HepG2 (cell line): ENCODE measurements around the gene CD7. TPM values are rescaled to one million over a fixed set of nuclear protein-coding genes. Genes with fewer than 3 reads are reported as not detected.

Experiments
- ETV6 ChIP-seq: sonication (generic); formaldehyde crosslinking; conservative IDR thresholded peaks from 2 replicates; pipeline ENCODE4 v1.4.0; 2020; ENCODE audit warnings: missing genetic modification reagents
- ISL2 ChIP-seq: sonication (generic); formaldehyde crosslinking; IDR thresholded peaks from 2 replicates; pipeline ENCODE4 v1.5.0; 2020; ENCODE audit warnings: missing genetic modification reagents
- MBNL3 ChIP-seq: fragments of 250-450 bp; sonication (Bioruptor Pico); conservative IDR thresholded peaks from 2 replicates; pipeline ENCODE4 v1.8.0; 2022; ENCODE audit warnings: mild to moderate bottlenecking, inconsistent platforms
- MEF2D ChIP-seq: sonication (generic); formaldehyde crosslinking; IDR thresholded peaks from 2 replicates; pipeline ENCODE4 v1.5.1; 2020; ENCODE audit warnings: mild to moderate bottlenecking, missing genetic modification reagents
- MIER2 ChIP-seq: IDR thresholded peaks from 2 replicates; pipeline ENCODE4 v1.6.1; 2016; ENCODE audit warnings: missing biosample characterization, missing genetic modification reagents
- MYC ChIP-seq: sonication (generic); formaldehyde crosslinking; IDR thresholded peaks from 2 replicates; pipeline ENCODE4 v1.9.0; 2021; ENCODE audit warnings: missing genetic modification reagents, borderline replicate concordance
- PPARG ChIP-seq: conservative IDR thresholded peaks from 2 replicates; pipeline ENCODE4 v1.6.1; 2016; ENCODE audit warnings: missing biosample characterization, missing genetic modification reagents
- PRPF4 ChIP-seq: fragments of 200-400 bp; formaldehyde crosslinking; IDR thresholded peaks from 2 replicates; pipeline ENCODE4 v1.6.1; 2016; ENCODE audit warnings: low read length, low read depth; ENCODE audit not compliant: poor library complexity, severe bottlenecking
- RBM22 ChIP-seq: fragments of 200-400 bp; formaldehyde crosslinking; optimal IDR thresholded peaks from 2 replicates; pipeline ENCODE3; 2017; ENCODE audit warnings: mild to moderate bottlenecking, low read length, moderate library complexity
- SALL2 ChIP-seq: sonication (generic); formaldehyde crosslinking; IDR thresholded peaks from 2 replicates; pipeline ENCODE4 v1.8.1; 2023; ENCODE audit warnings: mild to moderate bottlenecking, missing genetic modification reagents, inconsistent platforms
- SMARCE1 ChIP-seq: fragments of 450-650 bp; IDR thresholded peaks from 2 replicates; pipeline ENCODE4 v1.6.1; 2017; ENCODE audit warnings: borderline replicate concordance
- SYNCRIP ChIP-seq: fragments of 200-400 bp; formaldehyde crosslinking; IDR thresholded peaks from 2 replicates; pipeline ENCODE4 v1.6.1; 2018; ENCODE audit warnings: mild to moderate bottlenecking, low read depth, low read length; ENCODE audit not compliant: insufficient read depth
- U2AF1 ChIP-seq: fragments of 200-400 bp; formaldehyde crosslinking; optimal IDR thresholded peaks from 2 replicates; pipeline ENCODE3; 2017; ENCODE audit warnings: mild to moderate bottlenecking, low read depth, low read length
- ZBTB38 ChIP-seq: sonication (generic); formaldehyde crosslinking; IDR thresholded peaks from 2 replicates; pipeline ENCODE4 v1.5.1; 2020; ENCODE audit warnings: mild to moderate bottlenecking, missing genetic modification reagents
- ZNF296 ChIP-seq: sonication (generic); formaldehyde crosslinking; conservative IDR thresholded peaks from 2 replicates; pipeline ENCODE4 v1.5.0; 2020; ENCODE audit warnings: mild to moderate bottlenecking, missing genetic modification reagents
- ZNF367 ChIP-seq: sonication (generic); formaldehyde crosslinking; IDR thresholded peaks from 2 replicates; pipeline ENCODE4 v1.4.0; 2020; ENCODE audit warnings: missing genetic modification reagents, borderline replicate concordance
- ZNF431 ChIP-seq: sonication (generic); formaldehyde crosslinking; IDR thresholded peaks from 2 replicates; pipeline ENCODE4 v1.9.0; 2022; ENCODE audit warnings: missing genetic modification reagents, low read depth, mild to moderate bottlenecking, borderline replicate concordance
- ZNF577 ChIP-seq: sonication (generic); formaldehyde crosslinking; IDR thresholded peaks from 2 replicates; pipeline ENCODE4 v1.4.0; 2020; ENCODE audit warnings: mild to moderate bottlenecking, low read depth, missing genetic modification reagents, borderline replicate concordance
- ZNF605 ChIP-seq: sonication (generic); formaldehyde crosslinking; IDR thresholded peaks from 2 replicates; pipeline ENCODE4 v1.8.0; 2022; ENCODE audit warnings: mild to moderate bottlenecking, missing genetic modification reagents
- ZNF720 ChIP-seq: sonication (generic); formaldehyde crosslinking; IDR thresholded peaks from 2 replicates; pipeline ENCODE4 v1.4.0; 2020; ENCODE audit warnings: missing genetic modification reagents
- ZNF782 ChIP-seq: sonication (generic); formaldehyde crosslinking; IDR thresholded peaks from 2 replicates; pipeline ENCODE4 v1.4.0; 2020; ENCODE audit warnings: missing genetic modification reagents, mild to moderate bottlenecking, borderline replicate concordance
- polyA plus RNA-seq, 8 experiments: library from polyadenylated mRNA; depleted of rRNA in 3 of 8; stranded (reverse) in 7 of 8; unstranded in 1 of 8; fragments of >200 nt; fragmentation: Illumina TruSeq in 4 of 8; extraction: Trizol in 4 of 8; gene quantifications; 2 replicates each; pipeline versions ENCODE4 v1.2.1 to v1.2.3, GENCODE V29; 2011 to 2016; ENCODE audit warnings: low read depth in 4 of 8, missing spikeins in 1 of 8, mixed read lengths in 1 of 8; ENCODE audit not compliant: insufficient read depth in 1 of 8
- total RNA-seq, 5 experiments: library from RNA; depleted of rRNA; stranded (reverse); fragments of >200 nt; fragmentation: Illumina TruSeq; extraction: Trizol; gene quantifications; 2 replicates each; pipeline ENCODE4 v1.2.3, GENCODE V29; 2016; ENCODE audit warnings: low read depth in 1 of 5
- TF ChIP-seq, protein P1 (sequence below): conservative IDR thresholded peaks from 2 replicates; pipeline ENCODE4 v1.6.1; 2018; ENCODE audit warnings: missing genetic modification reagents
- TF ChIP-seq, protein P2 (sequence below): sonication (generic); formaldehyde crosslinking; IDR thresholded peaks from 2 replicates; pipeline ENCODE4 v1.9.0; 2021; ENCODE audit warnings: missing genetic modification reagents, mild to moderate bottlenecking, borderline replicate concordance
- TF ChIP-seq, protein P3 (sequence below): sonication (generic); formaldehyde crosslinking; IDR thresholded peaks from 2 replicates; pipeline ENCODE4 v1.8.0; 2022; ENCODE audit warnings: missing genetic modification reagents, low read depth, mild to moderate bottlenecking, borderline replicate concordance
- TF ChIP-seq, protein P4 (sequence below): sonication (generic); formaldehyde crosslinking; IDR thresholded peaks from 2 replicates; pipeline ENCODE4 v1.5.0; 2020; ENCODE audit warnings: mild to moderate bottlenecking, low read depth, missing genetic modification reagents, borderline replicate concordance
- TF ChIP-seq, protein P5 (sequence below): sonication (generic); formaldehyde crosslinking; IDR thresholded peaks from 2 replicates; pipeline ENCODE4 v1.8.0; 2022; ENCODE audit warnings: mild to moderate bottlenecking, missing genetic modification reagents; ENCODE audit not compliant: insufficient replicate concordance

Gene CD7
- total and polyA plus RNA-seq, 2 of the 13 experiments (the other 11 are each of a cell fraction or from before 2014, with no cell fraction given) = 67.6 to 76.4 TPM

DNA sequence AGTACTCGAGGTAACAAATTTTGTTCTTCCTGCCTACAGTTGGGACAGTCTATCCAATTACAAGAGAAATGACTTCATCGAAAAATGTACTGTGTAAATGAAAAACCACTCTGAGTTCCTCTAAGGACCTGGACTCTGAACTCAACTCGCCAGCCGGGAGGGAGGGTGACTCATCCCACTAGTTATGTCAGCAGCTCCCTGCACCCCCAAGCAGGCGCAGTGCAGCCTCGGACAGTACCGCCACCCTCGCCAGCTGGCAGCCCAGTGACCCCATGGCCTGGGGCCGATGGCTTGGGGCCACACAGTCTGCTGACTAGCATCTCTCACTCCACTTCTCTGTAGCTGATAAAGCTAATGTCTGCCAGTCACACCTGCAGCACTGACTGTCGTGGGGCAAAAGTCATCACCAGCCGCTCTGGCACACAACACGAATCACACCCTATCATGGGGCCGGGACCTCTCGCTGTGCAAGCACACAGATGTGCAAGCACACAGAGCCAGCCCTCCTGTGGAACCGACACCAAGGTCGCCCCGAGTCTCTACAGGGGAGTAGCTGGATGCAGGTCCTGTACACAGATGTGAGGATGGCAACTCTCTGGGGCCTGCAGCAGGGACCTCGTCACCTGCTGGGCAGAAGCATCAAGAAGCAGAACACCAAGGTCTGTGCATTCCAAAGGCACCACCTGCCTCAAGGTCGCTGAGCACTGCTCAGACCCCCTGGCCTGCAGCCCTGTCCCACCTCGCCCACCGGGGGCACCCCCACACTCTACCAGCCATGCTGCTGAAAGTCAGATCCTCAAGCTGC, 49.6 kb downstream of the CD7 start (continued):
- TF ChIP-seq PRPF4 = no peak
- TF ChIP-seq ZNF577 (CRISPR knock-in tag) = no peak
- TF ChIP-seq ZNF367 (CRISPR knock-in tag) = no peak
- TF ChIP-seq SALL2 (CRISPR knock-in tag) = peak; percentile 96
- TF ChIP-seq ZNF720 (CRISPR knock-in tag) = no peak
- TF ChIP-seq, protein P1, sequence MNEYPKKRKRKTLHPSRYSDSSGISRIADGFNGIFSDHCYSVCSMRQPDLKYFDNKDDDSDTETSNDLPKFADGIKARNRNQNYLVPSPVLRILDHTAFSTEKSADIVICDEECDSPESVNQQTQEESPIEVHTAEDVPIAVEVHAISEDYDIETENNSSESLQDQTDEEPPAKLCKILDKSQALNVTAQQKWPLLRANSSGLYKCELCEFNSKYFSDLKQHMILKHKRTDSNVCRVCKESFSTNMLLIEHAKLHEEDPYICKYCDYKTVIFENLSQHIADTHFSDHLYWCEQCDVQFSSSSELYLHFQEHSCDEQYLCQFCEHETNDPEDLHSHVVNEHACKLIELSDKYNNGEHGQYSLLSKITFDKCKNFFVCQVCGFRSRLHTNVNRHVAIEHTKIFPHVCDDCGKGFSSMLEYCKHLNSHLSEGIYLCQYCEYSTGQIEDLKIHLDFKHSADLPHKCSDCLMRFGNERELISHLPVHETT = peak; percentile 56; the same call in 1 of the 2 replicates
- TF ChIP-seq ZNF431 = 0 out of 2 replicates have a peak, but pooled peaks have one; percentile 68
- TF ChIP-seq ZNF605 = peak; percentile 83
- TF ChIP-seq MYC (CRISPR knock-in tag) = peak; percentile 91
- TF ChIP-seq PPARG (CRISPR knock-in tag) = peak; percentile 76
- TF ChIP-seq ZBTB38 (CRISPR knock-in tag) = peak; percentile 92
- peak; percentile 80 for TF ChIP-seq ISL2 (CRISPR knock-in tag)
- no peak for TF ChIP-seq U2AF1
- no peak for TF ChIP-seq MBNL3 (CRISPR knock-in tag)
- peak; percentile 72; the same call in 1 of the 2 replicates for TF ChIP-seq ZNF782 (CRISPR knock-in tag)
- TF ChIP-seq, protein P2, sequence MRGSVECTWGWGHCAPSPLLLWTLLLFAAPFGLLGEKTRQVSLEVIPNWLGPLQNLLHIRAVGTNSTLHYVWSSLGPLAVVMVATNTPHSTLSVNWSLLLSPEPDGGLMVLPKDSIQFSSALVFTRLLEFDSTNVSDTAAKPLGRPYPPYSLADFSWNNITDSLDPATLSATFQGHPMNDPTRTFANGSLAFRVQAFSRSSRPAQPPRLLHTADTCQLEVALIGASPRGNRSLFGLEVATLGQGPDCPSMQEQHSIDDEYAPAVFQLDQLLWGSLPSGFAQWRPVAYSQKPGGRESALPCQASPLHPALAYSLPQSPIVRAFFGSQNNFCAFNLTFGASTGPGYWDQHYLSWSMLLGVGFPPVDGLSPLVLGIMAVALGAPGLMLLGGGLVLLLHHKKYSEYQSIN (CRISPR knock-in tag) = no peak
- TF ChIP-seq SMARCE1 = no peak
- TF ChIP-seq, protein P3, sequence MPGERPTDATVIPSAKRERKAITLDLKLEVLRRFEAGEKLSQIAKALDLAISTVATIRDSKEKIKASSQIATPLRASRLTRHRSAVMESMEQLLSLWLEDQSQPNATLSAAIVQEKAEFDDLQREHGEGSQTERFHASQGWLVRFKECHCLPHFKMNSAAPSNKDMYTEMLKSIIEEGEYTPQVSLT = no peak
- TF ChIP-seq, protein P4, sequence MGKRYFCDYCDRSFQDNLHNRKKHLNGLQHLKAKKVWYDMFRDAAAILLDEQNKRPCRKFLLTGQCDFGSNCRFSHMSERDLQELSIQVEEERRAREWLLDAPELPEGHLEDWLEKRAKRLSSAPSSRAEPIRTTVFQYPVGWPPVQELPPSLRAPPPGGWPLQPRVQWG (CRISPR knock-in tag) = no peak
- TF ChIP-seq MIER2 (CRISPR knock-in tag) = peak; percentile 76; the same call in 1 of the 2 replicates
- no peak; the same call in 1 of the 2 replicates for TF ChIP-seq ETV6 (CRISPR knock-in tag)
- TF ChIP-seq MEF2D (CRISPR knock-in tag) = peak; percentile 98
- no peak for TF ChIP-seq ZNF296 (CRISPR knock-in tag)
- peak; percentile 57 for TF ChIP-seq RBM22
- TF ChIP-seq SYNCRIP = no peak
- TF ChIP-seq, protein P5, sequence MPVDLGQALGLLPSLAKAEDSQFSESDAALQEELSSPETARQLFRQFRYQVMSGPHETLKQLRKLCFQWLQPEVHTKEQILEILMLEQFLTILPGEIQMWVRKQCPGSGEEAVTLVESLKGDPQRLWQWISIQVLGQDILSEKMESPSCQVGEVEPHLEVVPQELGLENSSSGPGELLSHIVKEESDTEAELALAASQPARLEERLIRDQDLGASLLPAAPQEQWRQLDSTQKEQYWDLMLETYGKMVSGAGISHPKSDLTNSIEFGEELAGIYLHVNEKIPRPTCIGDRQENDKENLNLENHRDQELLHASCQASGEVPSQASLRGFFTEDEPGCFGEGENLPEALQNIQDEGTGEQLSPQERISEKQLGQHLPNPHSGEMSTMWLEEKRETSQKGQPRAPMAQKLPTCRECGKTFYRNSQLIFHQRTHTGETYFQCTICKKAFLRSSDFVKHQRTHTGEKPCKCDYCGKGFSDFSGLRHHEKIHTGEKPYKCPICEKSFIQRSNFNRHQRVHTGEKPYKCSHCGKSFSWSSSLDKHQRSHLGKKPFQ (CRISPR knock-in tag) = peak; percentile 84
